Germinal center (tissue), 1 donor: Measurements from ENCODE around the gene ZMYM4.
"Not testable (repeated sequence)": the region's sequence is repeated elsewhere in the genome, so short reads cannot be mapped to it uniquely, and the experiment has no call there.

Experiments
- DNase-seq: peaks from one replicate; pipeline ENCODE4 v3.0.0; 2012; ENCODE audit warnings: mixed read lengths, low spot score

ZMYM4 gene

GRCh38 chr1:35268282-35269200 is at the start of gene ZMYM4:
ZMYM4 (plus strand) TSS chr1:35268709; CDS start chr1:35269047, 338 bp downstream.
- peak; percentile 96 for DNase-seq

- peak; percentile 45 for DNase-seq
These were observed 47.5 kb upstream of the ZMYM4 start for GRCh38 chr1:35220976-35221375.

GRCh38 chr1:35222322-35223083 is 46.0 kb upstream of the ZMYM4 start:
- no peak for DNase-seq

- no peak for DNase-seq
These were observed 45.4 kb upstream of the ZMYM4 start for GRCh38 chr1:35223084-35223630.

- no peak for DNase-seq
These were observed 42.0 kb upstream of the ZMYM4 start for GRCh38 chr1:35226546-35226945.

- no peak for DNase-seq
These were observed 38.7 kb upstream of the ZMYM4 start for GRCh38 chr1:35229587-35230360.

- DNase-seq, result no peak
These were observed 37.2 kb upstream of the ZMYM4 start for GRCh38 chr1:35231287-35231686.

GRCh38 chr1:35236772-35237171 is 31.7 kb upstream of the ZMYM4 start:
- DNase-seq, result not testable (repeated sequence)

- no peak for DNase-seq
These were observed 24.8 kb upstream of the ZMYM4 start for GRCh38 chr1:35243691-35244090.

GRCh38 chr1:35247256-35247655 is 21.3 kb upstream of the ZMYM4 start:
- DNase-seq, result no peak

GRCh38 chr1:35253941-35254340 is 14.6 kb upstream of the ZMYM4 start:
- no peak for DNase-seq

- DNase-seq, result no peak
These were observed 13.2 kb upstream of the ZMYM4 start for GRCh38 chr1:35255276-35255675.

GRCh38 chr1:35259561-35259960 is 8.9 kb upstream of the ZMYM4 start:
- no peak for DNase-seq

GRCh38 chr1:35261412-35262120 is 6.9 kb upstream of the ZMYM4 start:
- DNase-seq, result no peak

- DNase-seq, result no peak
These were observed 4.5 kb upstream of the ZMYM4 start for GRCh38 chr1:35264035-35264434.

GRCh38 chr1:35264871-35265270 is 3.6 kb upstream of the ZMYM4 start:
- no peak for DNase-seq

- DNase-seq, result no peak
These were observed 2.2 kb upstream of the ZMYM4 start for GRCh38 chr1:35266306-35266705.

GRCh38 chr1:35269201-35269988 is 886 bp downstream of the ZMYM4 start:
- peak; percentile 8 for DNase-seq

- no peak for DNase-seq
These were observed 1.4 kb downstream of the ZMYM4 start for GRCh38 chr1:35269989-35270289.

GRCh38 chr1:35270836-35271235 is 2.3 kb downstream of the ZMYM4 start:
- no peak for DNase-seq

- DNase-seq, result no peak
These were observed 5.7 kb downstream of the ZMYM4 start for GRCh38 chr1:35274197-35274596.
